Measurements from ENCODE around the gene KCNT1. TPM values are rescaled to one million over a fixed set of nuclear protein-coding genes. Genes with fewer than 3 reads are reported as not detected.

The KCNT1 gene
- total RNA-seq, 2 experiments from 2014 or later: not detected

DNA sequence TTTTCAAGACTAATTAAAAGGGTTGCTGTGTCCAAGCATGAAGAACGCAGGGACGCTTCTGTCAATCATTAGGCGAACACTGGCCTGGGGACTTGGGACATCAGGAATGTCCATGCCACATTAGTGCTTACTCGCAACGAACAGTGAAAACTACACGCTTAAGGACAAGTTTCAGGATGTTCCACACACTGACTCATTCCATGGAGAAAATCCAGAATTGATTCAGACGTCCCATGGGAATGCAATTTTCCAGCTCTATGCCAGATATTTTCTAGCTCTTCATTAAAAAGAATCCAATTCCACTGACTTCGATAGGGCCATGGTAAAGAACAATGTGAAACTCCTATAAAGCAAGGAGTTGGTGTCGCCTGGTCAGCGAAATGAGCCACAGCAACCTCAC is 107.2 kb downstream of the KCNT1 start:
- CTCF ChIA-PET: interaction anchor here (0.5 kb wide), 1 partner anchor 517 kb away, joined by 3 read pairs; no protein-coding TSS in a partner anchor
- no peak for DNase-seq
- H3K27me3 Mint-ChIP-seq: no peaks in the 10 kb centered on the region
- H3K9me3 Mint-ChIP-seq (ENCODE audit: low read depth): no peaks in the 10 kb centered on the region
- H3K27ac Mint-ChIP-seq: no peak overlapping the region
- no peak for ATAC-seq
- no peaks in the 10 kb centered on the region for H3K4me1 Mint-ChIP-seq
- peaks cover 28% of the 10 kb centered on the region for H3K36me3 Mint-ChIP-seq (ENCODE audit: low read depth)
- intact Hi-C loops (cut with DNase I, micrococcal nuclease): no loop called here
- no peak overlapping the region for H3K4me3 Mint-ChIP-seq
- POLR2A ChIA-PET: no interaction called here

DNA sequence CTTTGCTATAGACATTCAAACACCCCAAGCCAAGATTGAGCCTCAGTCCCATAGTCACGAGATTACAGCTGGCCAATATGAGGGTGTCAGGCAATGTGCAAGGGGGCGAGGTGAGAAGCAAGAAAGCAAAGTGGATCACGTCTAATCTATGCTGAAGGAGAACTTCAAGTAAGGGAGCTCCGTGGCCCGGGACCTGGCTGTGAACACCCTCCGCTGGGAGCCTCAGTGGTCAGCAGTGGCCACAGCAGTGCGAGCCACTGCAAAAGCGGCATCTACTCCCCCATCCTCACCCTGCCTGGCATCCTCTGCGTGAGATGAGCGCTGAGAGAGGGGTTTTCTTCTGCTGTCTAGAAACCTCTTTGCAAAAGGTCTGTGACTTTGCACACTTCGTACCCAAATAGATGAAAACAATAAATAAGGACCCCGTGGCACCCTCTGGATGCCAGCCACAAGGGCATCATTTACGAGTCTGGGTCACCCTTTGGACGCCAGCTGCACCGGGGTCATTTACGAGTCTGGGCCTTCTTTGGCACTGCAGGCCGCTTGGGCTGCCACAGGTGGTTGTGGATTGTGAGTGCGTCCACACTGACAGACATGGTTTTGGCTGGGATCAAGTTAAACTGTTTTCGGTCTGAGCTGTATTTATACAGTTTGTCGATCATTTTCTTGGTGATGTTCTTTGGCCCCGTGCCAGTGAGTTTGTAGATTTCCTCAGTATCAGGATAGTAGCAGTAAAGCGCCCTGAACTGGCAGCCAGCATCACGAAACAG is 109.0 kb downstream of the KCNT1 start:
- Mint-ChIP-seq H3K4me1 (no peaks in the 10 kb centered on the region), H3K36me3 (ENCODE audit: low read depth) (peaks cover 32% of the 10 kb centered on the region), H3K27me3 (no peaks in the 10 kb centered on the region), H3K4me3 (no peak overlapping the region), H3K27ac (no peak overlapping the region), H3K9me3 (ENCODE audit: low read depth) (no peaks in the 10 kb centered on the region)
- CTCF ChIA-PET: interaction anchor here (0.6 kb wide), 1 partner anchor 275 kb away, joined by 3 read pairs; no protein-coding TSS in a partner anchor
- ATAC-seq (no peak), DNase-seq (no peak)
- POLR2A ChIA-PET: no interaction called here
- intact Hi-C loops (cut with DNase I, micrococcal nuclease): no loop called here

GRCh38 chr9:135811801-135812200 is 109.8 kb downstream of the KCNT1 start:
- Mint-ChIP-seq H3K9me3 (ENCODE audit: low read depth) (no peaks in the 10 kb centered on the region), H3K27ac (no peak overlapping the region), H3K36me3 (ENCODE audit: low read depth) (peaks cover 37% of the 10 kb centered on the region), H3K4me1 (no peaks in the 10 kb centered on the region), H3K4me3 (no peak overlapping the region), H3K27me3 (no peaks in the 10 kb centered on the region)
- ATAC-seq (no peak), DNase-seq (no peak)
- CTCF ChIA-PET: no interaction called here
- POLR2A ChIA-PET: no interaction called here
- intact Hi-C loops (cut with DNase I, micrococcal nuclease): no loop called here

DNA sequence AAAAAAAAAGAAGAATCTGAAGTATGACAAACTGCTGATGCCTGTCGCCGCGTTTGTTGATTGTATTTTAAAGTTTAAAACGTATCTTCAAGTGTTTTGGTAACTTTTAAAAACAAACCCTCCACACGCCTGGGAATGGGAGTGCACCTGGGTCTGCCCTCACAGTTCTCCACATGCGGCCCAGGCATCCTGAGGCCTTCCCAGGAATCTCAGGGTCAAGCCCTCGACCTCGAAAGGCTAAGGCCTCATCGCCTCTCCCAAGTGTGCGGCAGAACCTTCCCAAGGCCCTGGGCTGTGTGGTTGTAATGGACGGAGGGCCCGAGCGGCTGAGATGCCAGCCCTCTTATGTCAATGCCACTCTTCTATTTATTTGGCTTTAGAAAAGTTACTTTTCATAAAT is 111.0 kb downstream of the KCNT1 start:
- H3K9me3 Mint-ChIP-seq (ENCODE audit: low read depth): no peaks in the 10 kb centered on the region
- H3K27ac Mint-ChIP-seq: no peak overlapping the region
- DNase-seq (no peak), ATAC-seq (no peak)
- H3K4me3 Mint-ChIP-seq: no peak overlapping the region
- ChIA-PET CTCF (no interaction called here), POLR2A (no interaction called here)
- intact Hi-C loops (cut with DNase I, micrococcal nuclease): no loop called here
- peaks cover 40% of the 10 kb centered on the region for H3K36me3 Mint-ChIP-seq (ENCODE audit: low read depth)
- H3K4me1 Mint-ChIP-seq: no peaks in the 10 kb centered on the region
- no peaks in the 10 kb centered on the region for H3K27me3 Mint-ChIP-seq

DNA sequence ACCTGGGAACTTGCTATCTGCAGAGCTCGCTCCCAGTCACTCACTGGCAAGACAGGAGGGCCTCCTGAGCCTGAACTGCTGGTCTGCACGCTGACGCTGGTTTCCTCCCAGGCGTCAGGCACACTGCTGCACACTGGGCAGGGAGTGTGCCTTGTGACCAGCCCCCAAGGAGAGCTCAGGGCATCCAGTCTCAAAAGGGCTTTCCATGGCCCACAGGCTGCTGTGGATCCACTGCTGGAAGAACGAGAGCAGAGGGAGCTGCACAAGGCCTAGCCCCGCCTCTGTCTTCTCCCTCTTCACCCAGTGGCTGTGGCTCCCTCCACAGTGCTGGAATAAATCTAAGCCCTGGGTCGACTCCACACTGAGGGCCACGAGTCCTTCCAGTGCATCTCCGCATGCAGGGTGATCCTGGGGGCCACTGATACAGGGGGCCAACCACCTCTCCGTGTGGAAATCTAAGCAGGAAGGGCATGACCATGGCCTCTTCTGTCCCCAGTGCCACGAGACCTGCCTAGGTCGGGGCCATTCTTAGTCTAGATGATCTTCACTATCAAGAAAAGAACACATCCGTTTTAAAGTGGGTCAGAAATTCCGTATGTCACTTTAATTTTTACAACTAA is 111.8 kb downstream of the KCNT1 start:
- no peak for DNase-seq
- no peaks in the 10 kb centered on the region for H3K9me3 Mint-ChIP-seq (ENCODE audit: low read depth)
- H3K4me1 Mint-ChIP-seq: no peaks in the 10 kb centered on the region
- H3K36me3 Mint-ChIP-seq (ENCODE audit: low read depth): peaks cover 40% of the 10 kb centered on the region
- no peak for ATAC-seq
- CTCF ChIA-PET: no interaction called here
- no peaks in the 10 kb centered on the region for H3K27me3 Mint-ChIP-seq
- no peak overlapping the region for H3K4me3 Mint-ChIP-seq
- H3K27ac Mint-ChIP-seq: no peak overlapping the region
- intact Hi-C loops (cut with DNase I, micrococcal nuclease): no loop called here
- POLR2A ChIA-PET: no interaction called here

- ATAC-seq: no peak
- no peaks in the 10 kb centered on the region for H3K9me3 Mint-ChIP-seq (ENCODE audit: low read depth)
- ChIA-PET POLR2A (no interaction called here), CTCF (no interaction called here)
- H3K27me3 Mint-ChIP-seq: no peaks in the 10 kb centered on the region
- no peak for DNase-seq
- H3K4me3 Mint-ChIP-seq: no peak overlapping the region
- H3K36me3 Mint-ChIP-seq (ENCODE audit: low read depth): peaks cover 43% of the 10 kb centered on the region
- no peaks in the 10 kb centered on the region for H3K4me1 Mint-ChIP-seq
- no peak overlapping the region for H3K27ac Mint-ChIP-seq
- intact Hi-C loops (cut with DNase I, micrococcal nuclease): no loop called here
Observed at GRCh38 chr9:135814421-135815095, 112.6 kb downstream of the KCNT1 start.

- ATAC-seq: no peak
- Mint-ChIP-seq H3K9me3 (ENCODE audit: low read depth) (no peaks in the 10 kb centered on the region), H3K27me3 (no peaks in the 10 kb centered on the region), H3K27ac (no peak overlapping the region), H3K4me3 (no peak overlapping the region), H3K4me1 (no peaks in the 10 kb centered on the region), H3K36me3 (ENCODE audit: low read depth) (peaks cover 46% of the 10 kb centered on the region)
- ChIA-PET POLR2A (no interaction called here), CTCF (no interaction called here)
- DNase-seq: no peak
- intact Hi-C loops (cut with DNase I, micrococcal nuclease): no loop called here
Observed at GRCh38 chr9:135815413-135815812, 113.4 kb downstream of the KCNT1 start.

GRCh38 chr9:135815830-135816650 is 114.1 kb downstream of the KCNT1 start:
- CTCF ChIA-PET: no interaction called here
- intact Hi-C loops (cut with DNase I, micrococcal nuclease): no loop called here
- H3K4me1 Mint-ChIP-seq: no peaks in the 10 kb centered on the region
- no peaks in the 10 kb centered on the region for H3K27me3 Mint-ChIP-seq
- H3K4me3 Mint-ChIP-seq: no peak overlapping the region
- H3K9me3 Mint-ChIP-seq (ENCODE audit: low read depth): no peaks in the 10 kb centered on the region
- no peak overlapping the region for H3K27ac Mint-ChIP-seq
- POLR2A ChIA-PET: no interaction called here
- peaks cover 45% of the 10 kb centered on the region for H3K36me3 Mint-ChIP-seq (ENCODE audit: low read depth)
- DNase-seq (no peak), ATAC-seq (no peak)

GRCh38 chr9:135816651-135816970 is 114.6 kb downstream of the KCNT1 start:
- POLR2A ChIA-PET: no interaction called here
- intact Hi-C loops (cut with DNase I, micrococcal nuclease): no loop called here
- H3K4me3 Mint-ChIP-seq: no peak overlapping the region
- no peaks in the 10 kb centered on the region for H3K27me3 Mint-ChIP-seq
- DNase-seq (no peak), ATAC-seq (no peak)
- CTCF ChIA-PET: no interaction called here
- no peak overlapping the region for H3K27ac Mint-ChIP-seq
- H3K9me3 Mint-ChIP-seq (ENCODE audit: low read depth): no peaks in the 10 kb centered on the region
- H3K36me3 Mint-ChIP-seq (ENCODE audit: low read depth): peaks cover 42% of the 10 kb centered on the region
- no peaks in the 10 kb centered on the region for H3K4me1 Mint-ChIP-seq

DNA sequence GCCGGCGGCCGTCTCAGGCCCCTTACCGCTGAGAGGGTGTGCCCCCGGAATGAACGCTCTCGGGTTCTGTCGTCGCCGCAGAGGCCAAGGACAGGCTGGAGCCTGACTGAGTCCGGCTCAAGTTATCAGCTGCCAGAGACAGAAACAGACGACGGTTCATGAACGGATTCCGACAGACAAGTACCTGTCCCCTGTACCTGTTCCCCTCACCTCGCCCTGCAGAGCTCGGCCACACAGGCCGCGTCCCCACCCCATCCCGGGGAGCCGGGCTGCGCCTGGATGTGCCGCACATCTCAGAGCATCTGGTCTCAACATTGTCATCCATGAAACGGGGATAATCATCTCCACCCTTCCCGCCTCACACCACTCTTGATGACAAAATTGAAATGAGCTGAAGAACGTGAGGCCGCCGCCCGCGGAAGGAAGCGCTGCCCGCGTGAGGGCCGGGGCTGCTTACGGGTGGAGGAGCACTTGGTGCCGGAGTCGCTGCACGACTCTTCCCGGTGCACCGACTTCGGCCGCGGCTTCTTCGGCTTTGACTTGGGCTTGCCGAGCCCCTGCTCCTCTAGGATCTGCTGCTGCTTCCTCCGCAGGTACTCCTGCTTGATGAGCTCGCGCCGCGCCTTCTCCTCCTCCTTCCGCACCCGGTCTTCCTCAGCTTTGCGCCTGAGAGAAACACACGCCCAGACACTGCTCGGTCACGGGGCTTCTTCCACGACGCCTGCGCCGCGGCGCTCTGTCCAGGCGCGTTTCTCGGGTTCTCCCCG is 116.1 kb downstream of the KCNT1 start:
- peaks cover 44% of the 10 kb centered on the region for H3K36me3 Mint-ChIP-seq (ENCODE audit: low read depth)
- DNase-seq (no peak), ATAC-seq (no peak)
- H3K9me3 Mint-ChIP-seq (ENCODE audit: low read depth): no peaks in the 10 kb centered on the region
- no peaks in the 10 kb centered on the region for H3K4me1 Mint-ChIP-seq
- POLR2A ChIA-PET: no interaction called here
- no peaks in the 10 kb centered on the region for H3K27me3 Mint-ChIP-seq
- no peak overlapping the region for H3K27ac Mint-ChIP-seq
- no peak overlapping the region for H3K4me3 Mint-ChIP-seq
- intact Hi-C loops (cut with DNase I, micrococcal nuclease): no loop called here
- CTCF ChIA-PET: interaction anchor here (0.7 kb wide), 1 partner anchor 62 kb away, joined by 3 read pairs; no protein-coding TSS in a partner anchor

Data from activated CD4-positive, alpha-beta T cell treated with anti-CD3 and anti-CD28 coated beads for 36 hours (primary cell).